Measurements from ENCODE around the gene CPED1. TPM values are rescaled to one million over a fixed set of nuclear protein-coding genes. Genes with fewer than 3 reads are reported as not detected.

CPED1 gene
- total and polyA plus RNA-seq, 10 of the 15 experiments (the other 5 are each of a cell fraction or from before 2014, with no cell fraction given) = 0.01 to 0.77 (median 0.10) TPM; not detected in 1

GRCh38 chr7:121157341-121157751 is 168.8 kb downstream of the CPED1 start:
- in situ Hi-C loops (cut with MboI) (no loop called here), intact Hi-C loops (cut with micrococcal nuclease; ENCODE audit: unreplicated experiment) (no loop called here)
- POLR2A ChIA-PET = no interaction called here
- RAD21 ChIA-PET (ENCODE audit: unreplicated experiment) = no interaction called here
- H3K4me3 ChIP-seq = no peak overlapping the region
- H3K27me3 ChIP-seq (replicated peaks in 1 of 2; ENCODE audit: control insufficient read depth in 2 of 2, insufficient read depth in 2 of 2, low read length in 1 of 2) = no peaks in the 10 kb centered on the region
- DNase-seq (ENCODE audit: low read depth, low spot score) (no peak), ATAC-seq (no peak), FAIRE-seq (no peak)
- H4K20me1 ChIP-seq (ENCODE audit: control insufficient read depth, insufficient read depth) = no peaks in the 10 kb centered on the region
- WGBS (ENCODE audit: insufficient coverage, insufficient replicate concordance, low lambda C conversion rate, missing lambda C conversion rate) = 4% methylated on average over 4 of the region's 4 CpGs
- H2AFZ ChIP-seq (ENCODE audit: control insufficient read depth, low read depth, low read length) = no peak overlapping the region
- H3K9me3 ChIP-seq (replicated peaks; ENCODE audit: control insufficient read depth, insufficient read depth, low read length) = no peaks in the 10 kb centered on the region
- SMC1A ChIA-PET (ENCODE audit: uncharacterized antibody, unreplicated experiment) = interaction anchor here (0.5 kb wide), 1 partner anchor 465 kb away, joined by 3 read pairs; no protein-coding TSS in a partner anchor
- TF ChIP-seq ZBED1 (IDR thresholded peaks at IDR 0.05; ENCODE audit: borderline replicate concordance) = no peak
- TF ChIP-seq MTA3 (IDR thresholded peaks at IDR 0.05; ENCODE audit: borderline replicate concordance, low read length) = no peak
- no peak for TF ChIP-seq CHD2 (IDR thresholded peaks at IDR 0.05; ENCODE audit: borderline replicate concordance, low read depth, low read length)
- no peak for TF ChIP-seq CBX5 (IDR thresholded peaks at IDR 0.05; ENCODE audit: low read depth)
- no peak for TF ChIP-seq BCL11A (IDR thresholded peaks at IDR 0.05; ENCODE audit: low read depth, low read length)
- TF ChIP-seq KAT2A (conservative IDR thresholded peaks at IDR 0.05; ENCODE audit: control insufficient read depth, low read depth, low read length) = no peak
- no peak for TF ChIP-seq NFXL1 (IDR thresholded peaks at IDR 0.05; ENCODE audit: borderline replicate concordance)
- TF ChIP-seq BACH1 (IDR thresholded peaks at IDR 0.05; ENCODE audit: borderline replicate concordance) = no peak
- TF ChIP-seq ZBTB11 (CRISPR knock-in tag; IDR thresholded peaks at IDR 0.05) = no peak
- no peak for TF ChIP-seq NR2C1 (IDR thresholded peaks at IDR 0.05)
- TF ChIP-seq ATF2 (IDR thresholded peaks at IDR 0.05; ENCODE audit: low read length) = no peak
- TF ChIP-seq NFYB (IDR thresholded peaks at IDR 0.05; ENCODE audit: insufficient read depth, low read depth, low read length) = no peak
- TF ChIP-seq NKRF (conservative IDR thresholded peaks at IDR 0.05) = no peak
- TF ChIP-seq BCLAF1 (IDR thresholded peaks at IDR 0.05) = no peak
- TF ChIP-seq RB1 (IDR thresholded peaks at IDR 0.05; ENCODE audit: borderline replicate concordance) = no peak
- TF ChIP-seq MEF2B (IDR thresholded peaks at IDR 0.05; ENCODE audit: partially characterized antibody, poor library complexity, severe bottlenecking) = no peak
- H3K4me1 ChIP-seq (ENCODE audit: control insufficient read depth, insufficient read depth, low read length) = no peaks in the 10 kb centered on the region
- no peaks in the 10 kb centered on the region for H3K36me3 ChIP-seq (ENCODE audit: control insufficient read depth in 2 of 2, insufficient read depth in 2 of 2, low read length in 1 of 2)
- no peak overlapping the region for H3K4me2 ChIP-seq (ENCODE audit: control insufficient read depth, insufficient read depth)
- H3K79me2 ChIP-seq (ENCODE audit: control insufficient read depth, insufficient read depth, low read length) = no peaks in the 10 kb centered on the region
- H3K9ac ChIP-seq (ENCODE audit: control insufficient read depth, insufficient read depth, low read length) = no peak overlapping the region
- CTCF ChIA-PET = no interaction called here
- H3K27ac ChIP-seq (ENCODE audit: control insufficient read depth, insufficient read depth) = no peak overlapping the region
- no TSS peak for BruUV-seq (replicated peaks)
